Heart right ventricle (tissue), 16 donors: ENCODE results near the gene TTLL5. TPM values are rescaled to one million over a fixed set of nuclear protein-coding genes. Genes with fewer than 3 reads are reported as not detected.
A peak's percentile ranks its signal among the peaks of the same experiment; 100 is the strongest.

Experiments
- ATAC-seq, 8 donors: fragments of 200-7000 bp; cut with Tn5 transposase; one replicate each; pipeline ENCODE4 v1.9.1; 2020; ENCODE audit warnings: mild to moderate bottlenecking in 8 of 8, moderate library complexity in 8 of 8, moderate number of reproducible peaks in 1 of 8
- DNase-seq, 2 donors: peaks; one replicate each; pipeline ENCODE4 v3.0.0-alpha.2; 2020
- H3K27ac ChIP-seq, 10 donors: fragments of 200-600 bp; sonication (generic) in 2 of 10; one replicate each; pipeline versions ENCODE4 v1.5.0 to v1.8.0; 2020 to 2022; ENCODE audit warnings: mild to moderate bottlenecking in 3 of 10
- H3K27me3 ChIP-seq, 7 donors: fragments of 200-600 bp; one replicate each; pipeline ENCODE4 v1.8.0; 2021 to 2022; ENCODE audit warnings: mild to moderate bottlenecking in 2 of 7
- H3K36me3 ChIP-seq, 9 donors: fragments of 200-600 bp; sonication (generic) in 1 of 9; one replicate each; pipeline versions ENCODE4 v1.5.0 to v1.8.0; 2020 to 2022; ENCODE audit warnings: mild to moderate bottlenecking in 2 of 9
- H3K4me1 ChIP-seq, 9 donors: fragments of 200-600 bp; sonication (generic) in 1 of 9; one replicate each; pipeline versions ENCODE4 v1.5.0 to v1.8.0; 2020 to 2022; ENCODE audit warnings: mild to moderate bottlenecking in 4 of 9
- H3K4me3 ChIP-seq, 10 donors: fragments of 200-600 bp; sonication (generic) in 2 of 10; one replicate each; pipeline versions ENCODE4 v1.5.0 to v1.8.0; 2020 to 2022; ENCODE audit warnings: mild to moderate bottlenecking in 7 of 10, moderate library complexity in 2 of 10
- H3K9me3 ChIP-seq, 11 donors: fragments of 200-600 bp in 10 of 11; sonication (generic) in 2 of 11; one replicate each; pipeline versions ENCODE4 v1.5.0 to v1.8.0; 2013 to 2022; ENCODE audit warnings: mild to moderate bottlenecking in 2 of 11, control low read depth in 1 of 11, moderate library complexity in 1 of 11
- WGBS, 2 donors: extraction: QIAGEN DNeasy Blood & Tissue Kit; methylation state at CpG; one replicate each; pipeline ENCODE4 v1.1.7; 2013; ENCODE audit warnings: inconsistent platforms in 1 of 2; 5-methylcytosine and 5-hydroxymethylcytosine counted together
- intact Hi-C, 10 donors: fragments of 100-400 bp; cut with DNase I; formaldehyde crosslinking; loops; one replicate each; pipeline versions ENCODE4 v1.11.1 to v1.14.2; 2022
- polyA plus RNA-seq, 2 donors: library from polyadenylated mRNA; stranded (reverse); fragments of 200-250 nt; gene quantifications; one replicate each; pipeline ENCODE4 v1.2.3, GENCODE V29; 2013
- total RNA-seq, 10 donors: library from RNA; stranded (reverse); fragmentation: NEBNext Ultra II Directional in 3 of 10; extraction: Animal tissue kit (Norgen Biotek cat#: 25700) in 3 of 10; gene quantifications; one replicate each; pipeline versions ENCODE4 v1.2.1 to v1.2.4, GENCODE V29; 2021 to 2023
- TF ChIP-seq, protein P1 (sequence below), 9 donors: fragments of 200-600 bp; sonication (generic) in 2 of 9; IDR thresholded peaks; one replicate each; pipeline versions ENCODE4 v1.5.0 to v1.8.0; 2021 to 2022; ENCODE audit warnings: antibody characterized with exemption in 9 of 9, mild to moderate bottlenecking in 5 of 9, moderate library complexity in 1 of 9
- donor health status: Arrhythmogenic right ventricular cardiomyopathy.
- donor health status: ischemic (EF 13 %, LVEDD 7.1; RV severe dilation, severe dysfunction).
- donor health status: healthy with polysubstance abuse.
- donor health status: DM: no; HTN: yes; CAD: no.
- donor health status: DM: no; HTN: no; CAD: no.
- donor health status: ischemic (EF 25% LVEDD 6.9; RV normal size, moderate dysfunction).
- donor health status: ischemic (EF 25% LVEDD 5.7; RV mildly dilated, moderate dysfunction).
- donor health status: healthy.
- donor health status: DM: yes; HTN: yes; CAD: no.
- donor health status: Ischemic cardiomyopathy.
- donor health status: ischemic (EF 35%, LVEDD 5.7; RV mildly dilated, moderate dysfunction).
- donor health status: nonischemic (EF 11% LVEDD 7.7; RV severe dilation, severe dysfunction).
- donor health status: DM: yes; HTN: yes; CAD: no.
- donor health status: PGD.
- donor health status: ischemic (EF 29% LVEDD 5.4; RV normal size, mild dysfunction).
- donor health status: nonischemic (EF 23%, LVEDD 6.1; RV moderate dilation, normal function).

Gene TTLL5
- total and polyA plus RNA-seq, 12 donors = 5.6 to 24.7 (median 17.6) TPM

DNA sequence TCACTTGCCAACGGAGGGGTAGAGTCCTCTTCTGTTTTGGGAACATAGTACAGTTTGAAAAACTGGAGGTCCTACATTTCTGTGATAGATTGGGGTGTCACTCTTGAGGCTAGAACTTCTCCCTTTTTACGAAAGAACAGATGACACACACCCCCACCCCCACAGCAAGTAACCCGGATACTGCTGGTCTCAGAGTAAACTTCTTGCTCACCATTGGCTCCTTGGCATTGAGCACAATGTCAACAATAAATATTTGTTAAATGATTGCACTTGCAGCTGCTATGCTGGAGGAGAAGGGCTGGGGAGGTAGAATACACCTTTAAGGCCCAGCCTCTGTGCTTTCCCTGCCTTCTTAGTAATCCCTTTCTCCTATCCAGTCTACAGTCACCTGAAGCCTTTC, 170.9 kb downstream of the TTLL5 start:
- H3K4me1 ChIP-seq = peaks cover 0 to 29% (median 25%) of the 10 kb centered on the region in 9 donors
- H3K9me3 ChIP-seq = no peaks in the 10 kb centered on the region
- peak in 4 of 8 donors; percentile 19 to 55 (median 23) for ATAC-seq
- no peak for DNase-seq
- 80 to 86% methylated on average over 3 of the region's 3 CpGs for WGBS, 2 donors
- peaks cover 0 to 4% (median 0%) of the 10 kb centered on the region in 9 donors for H3K36me3 ChIP-seq
- TF ChIP-seq, protein P1, sequence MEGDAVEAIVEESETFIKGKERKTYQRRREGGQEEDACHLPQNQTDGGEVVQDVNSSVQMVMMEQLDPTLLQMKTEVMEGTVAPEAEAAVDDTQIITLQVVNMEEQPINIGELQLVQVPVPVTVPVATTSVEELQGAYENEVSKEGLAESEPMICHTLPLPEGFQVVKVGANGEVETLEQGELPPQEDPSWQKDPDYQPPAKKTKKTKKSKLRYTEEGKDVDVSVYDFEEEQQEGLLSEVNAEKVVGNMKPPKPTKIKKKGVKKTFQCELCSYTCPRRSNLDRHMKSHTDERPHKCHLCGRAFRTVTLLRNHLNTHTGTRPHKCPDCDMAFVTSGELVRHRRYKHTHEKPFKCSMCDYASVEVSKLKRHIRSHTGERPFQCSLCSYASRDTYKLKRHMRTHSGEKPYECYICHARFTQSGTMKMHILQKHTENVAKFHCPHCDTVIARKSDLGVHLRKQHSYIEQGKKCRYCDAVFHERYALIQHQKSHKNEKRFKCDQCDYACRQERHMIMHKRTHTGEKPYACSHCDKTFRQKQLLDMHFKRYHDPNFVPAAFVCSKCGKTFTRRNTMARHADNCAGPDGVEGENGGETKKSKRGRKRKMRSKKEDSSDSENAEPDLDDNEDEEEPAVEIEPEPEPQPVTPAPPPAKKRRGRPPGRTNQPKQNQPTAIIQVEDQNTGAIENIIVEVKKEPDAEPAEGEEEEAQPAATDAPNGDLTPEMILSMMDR (IDR thresholded peaks at IDR 0.05) = no peak
- peak overlapping the region in 6 of 10 donors; percentile 36 to 58 (median 52) for H3K27ac ChIP-seq
- intact Hi-C loops = no loop called here
- H3K27me3 ChIP-seq = no peaks in the 10 kb centered on the region
- no peak overlapping the region for H3K4me3 ChIP-seq

DNA sequence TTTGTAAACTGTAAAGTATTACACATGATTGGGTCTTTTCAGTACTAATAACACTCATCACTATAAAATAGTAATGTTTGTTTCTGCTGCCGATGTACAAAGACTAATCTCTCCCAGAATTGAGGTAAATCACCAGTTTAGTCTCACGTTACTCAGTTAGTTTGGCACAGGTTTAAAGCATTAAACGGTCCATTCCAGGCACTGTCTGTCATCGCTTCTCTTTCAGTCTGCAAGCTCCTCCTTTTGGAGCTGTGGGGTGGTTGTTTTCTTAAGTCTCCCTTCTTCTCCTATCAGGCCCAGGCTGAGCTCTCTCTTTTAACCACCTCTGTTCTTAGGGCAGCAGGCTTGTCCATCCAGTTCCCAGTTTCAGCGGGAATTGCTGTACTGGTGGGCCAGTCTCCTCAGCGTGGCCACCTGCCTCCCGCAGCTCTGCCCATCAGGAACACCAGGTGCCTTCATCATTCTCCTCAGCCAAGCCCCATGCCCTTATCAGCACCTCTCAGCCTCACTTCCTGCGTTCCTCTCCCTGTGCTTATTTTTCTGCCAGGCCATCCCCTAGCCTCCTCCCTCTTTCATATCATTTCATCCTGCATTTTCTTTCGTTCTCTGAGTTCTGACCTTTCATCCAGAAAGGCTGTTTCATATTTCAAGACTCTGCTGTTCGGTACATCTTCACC, 171.7 kb downstream of the TTLL5 start:
- H3K4me3 ChIP-seq = no peak overlapping the region
- intact Hi-C loops = no loop called here
- H3K27me3 ChIP-seq = no peaks in the 10 kb centered on the region
- H3K9me3 ChIP-seq = no peaks in the 10 kb centered on the region
- 51 to 53% methylated on average over 10 of the region's 10 CpGs for WGBS, 2 donors
- peaks cover 0 to 29% (median 25%) of the 10 kb centered on the region in 9 donors for H3K4me1 ChIP-seq
- peak overlapping the region in 6 of 10 donors; percentile 1 to 58 (median 52) for H3K27ac ChIP-seq
- ATAC-seq (peak; percentile 22 to 72 (median 54)), DNase-seq (no peak)
- peaks cover 0 to 7% (median 0%) of the 10 kb centered on the region in 9 donors for H3K36me3 ChIP-seq
- TF ChIP-seq, protein P1 (IDR thresholded peaks at IDR 0.05) = no peak

DNA sequence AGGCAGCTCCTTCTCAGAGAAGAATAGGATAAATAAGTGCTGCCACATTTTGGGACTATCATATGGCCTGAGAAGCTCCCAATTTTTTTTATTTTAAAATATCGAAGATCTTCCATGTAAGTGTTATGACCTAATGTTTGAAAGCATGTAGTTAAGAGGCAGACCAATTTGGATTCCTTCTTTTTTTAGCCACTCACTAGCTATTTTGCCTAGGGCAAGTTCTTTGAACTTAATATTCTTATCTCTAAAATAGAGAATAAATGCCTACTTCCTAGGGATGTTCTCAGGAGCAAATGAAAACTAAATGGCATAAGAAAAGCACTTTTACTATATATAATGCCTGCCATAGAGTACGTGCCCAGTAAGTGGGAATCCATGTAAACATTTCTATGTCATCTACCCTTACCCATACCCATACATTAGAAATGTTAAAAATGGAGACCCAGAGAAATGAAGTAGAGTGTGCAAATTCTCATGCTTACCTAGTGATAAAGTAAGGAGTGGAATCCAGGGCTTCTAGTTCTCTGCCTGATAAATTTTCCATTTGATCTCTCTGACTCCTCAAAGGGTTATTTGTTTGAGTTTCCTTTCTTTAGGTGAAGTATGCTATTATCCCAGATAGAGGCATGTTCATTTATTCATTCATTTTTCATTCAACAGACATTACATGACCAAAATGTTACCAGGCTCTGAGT, 172.4 kb downstream of the TTLL5 start:
- Histone ChIP-seq H3K36me3 (peaks cover 0 to 7% (median 0%) of the 10 kb centered on the region in 9 donors), H3K27ac (peak overlapping the region in 6 of 10 donors; percentile 1 to 58 (median 52)), H3K9me3 (no peaks in the 10 kb centered on the region), H3K27me3 (no peaks in the 10 kb centered on the region), H3K4me1 (peaks cover 0 to 29% (median 25%) of the 10 kb centered on the region in 9 donors), H3K4me3 (no peak overlapping the region)
- TF ChIP-seq, protein P1 (IDR thresholded peaks at IDR 0.05) = no peak
- WGBS, 2 donors = 63 to 68% methylated on average over 2 of the region's 2 CpGs
- ATAC-seq (peak in 3 of 8 donors; percentile 5 to 37 (median 22)), DNase-seq (no peak)
- intact Hi-C loops = no loop called here

DNA sequence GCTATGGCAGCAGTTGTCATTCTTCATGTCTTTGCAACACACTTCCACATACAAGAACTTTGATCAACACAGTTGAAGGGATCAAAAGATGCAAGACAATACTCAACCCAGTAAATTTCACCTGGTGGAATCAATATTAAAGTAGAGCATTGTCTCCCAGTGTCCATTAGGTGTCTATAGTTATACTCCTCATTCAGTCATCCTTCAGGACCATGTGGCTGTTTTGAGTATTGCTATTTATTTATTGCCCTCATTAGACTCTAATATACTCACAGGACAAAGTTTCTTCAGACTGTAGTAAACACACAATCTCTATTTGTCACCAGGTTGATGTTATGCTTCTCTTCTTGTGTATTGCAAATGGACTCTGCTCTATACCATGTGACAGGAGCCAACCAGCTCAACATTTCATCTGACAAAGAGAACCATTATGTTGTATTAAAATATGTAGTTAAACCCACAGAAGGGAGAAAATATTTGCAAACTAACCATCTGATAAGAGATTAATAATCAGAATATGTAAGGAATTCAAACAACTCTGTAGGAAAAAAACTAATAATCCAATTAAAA, 174.2 kb downstream of the TTLL5 start:
- Histone ChIP-seq H3K4me3 (no peak overlapping the region), H3K27ac (no peak overlapping the region), H3K4me1 (peaks cover 0 to 29% (median 25%) of the 10 kb centered on the region in 9 donors), H3K27me3 (no peaks in the 10 kb centered on the region), H3K9me3 (no peaks in the 10 kb centered on the region), H3K36me3 (peaks cover 0 to 7% (median 0%) of the 10 kb centered on the region in 9 donors)
- no peak for ATAC-seq
- no peak for DNase-seq
- intact Hi-C loops = no loop called here
- TF ChIP-seq, protein P1 (IDR thresholded peaks at IDR 0.05) = no peak
